ENCODE measurements around the gene HMGN5.

HMGN5 gene

GRCh38 chrX:81201671-81202455 is at the start of gene HMGN5, which contains the start of gene SH3BGRL:
HMGN5 (minus strand) TSS chrX:81201913; CDS start chrX:81121549, 80,364 bp downstream.
SH3BGRL (plus strand) TSS chrX:81202102; CDS start chrX:81202201, 99 bp downstream.
- peak; percentile 77 to 79 for DNase-seq

GRCh38 chrX:81241753-81242152 is 40.0 kb upstream of the HMGN5 start:
- DNase-seq = no peak

- DNase-seq = no peak
These were observed 39.1 kb upstream of the HMGN5 start for GRCh38 chrX:81240701-81241331.

- DNase-seq = no peak
These were observed 36.5 kb upstream of the HMGN5 start for GRCh38 chrX:81238166-81238565.

GRCh38 chrX:81237516-81237915 is 35.8 kb upstream of the HMGN5 start:
- no peak for DNase-seq

- no peak for DNase-seq
These were observed 30.5 kb upstream of the HMGN5 start for GRCh38 chrX:81232218-81232617.

- no peak for DNase-seq
These were observed 29.8 kb upstream of the HMGN5 start for GRCh38 chrX:81231476-81231875.

GRCh38 chrX:81229901-81230300 is 28.2 kb upstream of the HMGN5 start:
- no peak for DNase-seq

- no peak for DNase-seq
These were observed 27.5 kb upstream of the HMGN5 start for GRCh38 chrX:81229229-81229628.

- no peak for DNase-seq
These were observed 14.0 kb upstream of the HMGN5 start for GRCh38 chrX:81215685-81216084.

- DNase-seq = no peak
These were observed 7.2 kb upstream of the HMGN5 start for GRCh38 chrX:81208916-81209315.

- no peak for DNase-seq
These were observed 4.8 kb upstream of the HMGN5 start for GRCh38 chrX:81206476-81206875.

GRCh38 chrX:81205551-81205950 is 3.8 kb upstream of the HMGN5 start:
- DNase-seq = no peak

- no peak for DNase-seq
These were observed 1.2 kb upstream of the HMGN5 start for GRCh38 chrX:81202943-81203342.

GRCh38 chrX:81202456-81202819 is 725 bp upstream of the HMGN5 start:
- peak in 1 of 2 donors; percentile 21 for DNase-seq

GRCh38 chrX:81201071-81201470 is 642 bp downstream of the HMGN5 start:
- DNase-seq = no peak

GRCh38 chrX:81195712-81196111 is 6.0 kb downstream of the HMGN5 start:
- DNase-seq = peak; percentile 53 to 63

GRCh38 chrX:81195259-81195658 is 6.5 kb downstream of the HMGN5 start:
- DNase-seq = no peak

GRCh38 chrX:81174286-81174685 is 27.4 kb downstream of the HMGN5 start:
- peak in 1 of 2 donors; percentile 17 for DNase-seq

- no peak for DNase-seq
These were observed 33.3 kb downstream of the HMGN5 start for GRCh38 chrX:81168391-81168790.

- DNase-seq = peak; percentile 90
These were observed 80.0 kb downstream of the HMGN5 start for GRCh38 chrX:81121513-81122363.

- DNase-seq = peak in 1 of 2 donors; percentile 34
These were observed 80.8 kb downstream of the HMGN5 start for GRCh38 chrX:81120936-81121371.

- DNase-seq = peak in 1 of 2 donors; percentile 1
These were observed 81.3 kb downstream of the HMGN5 start for GRCh38 chrX:81120258-81120935.
